CD4-positive, alpha-beta T cell treated with Interleukin-6 at 100 ng/mL for 8 hours (primary cell): ENCODE data around the gene INHBA.

Experiments used
- DNase-seq: peaks from one replicate; pipeline ENCODE4 v3.0.0-alpha.2; 2020; ENCODE audit warnings: mixed read lengths, low spot score

The INHBA gene

DNA sequence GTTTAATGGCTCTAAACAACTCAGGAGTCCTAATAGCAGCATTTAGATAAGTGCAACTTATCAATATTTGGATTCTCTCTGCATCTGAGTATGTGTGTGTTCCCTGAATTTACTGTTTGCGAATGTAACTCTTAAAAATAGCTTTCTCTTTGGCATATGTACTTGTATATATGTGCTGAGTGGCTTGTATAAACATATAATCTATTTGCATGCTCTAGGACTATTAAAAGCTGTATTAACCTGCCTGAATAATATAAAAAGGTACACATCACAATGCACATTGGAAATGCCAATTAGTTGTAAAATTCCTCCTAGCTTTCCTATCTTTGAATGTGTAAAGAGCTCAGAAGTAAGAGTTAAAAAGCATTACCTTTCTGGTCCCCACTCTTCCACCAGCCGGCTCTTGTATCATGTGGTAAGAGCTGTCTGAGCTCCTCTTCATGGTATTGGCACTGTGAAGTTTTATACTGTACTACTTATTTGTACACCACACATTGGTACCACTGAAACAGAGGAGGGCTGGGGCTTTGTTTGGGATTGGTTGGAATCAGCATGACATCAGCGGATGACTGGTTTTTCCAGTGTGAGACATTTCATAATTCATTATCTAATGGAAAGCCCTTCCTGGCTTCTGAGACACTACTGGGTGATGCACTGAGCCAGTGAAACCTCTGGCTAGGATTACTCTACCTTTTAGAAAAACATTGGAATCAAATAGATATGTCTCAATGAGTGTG lies at the start of gene INHBA:
Gene INHBA, minus strand, starts transcription at position 456 of the 737 bp plus-strand sequence. CDS start 2,716 bp downstream, outside the sequence.
- DNase-seq: no peak

DNA sequence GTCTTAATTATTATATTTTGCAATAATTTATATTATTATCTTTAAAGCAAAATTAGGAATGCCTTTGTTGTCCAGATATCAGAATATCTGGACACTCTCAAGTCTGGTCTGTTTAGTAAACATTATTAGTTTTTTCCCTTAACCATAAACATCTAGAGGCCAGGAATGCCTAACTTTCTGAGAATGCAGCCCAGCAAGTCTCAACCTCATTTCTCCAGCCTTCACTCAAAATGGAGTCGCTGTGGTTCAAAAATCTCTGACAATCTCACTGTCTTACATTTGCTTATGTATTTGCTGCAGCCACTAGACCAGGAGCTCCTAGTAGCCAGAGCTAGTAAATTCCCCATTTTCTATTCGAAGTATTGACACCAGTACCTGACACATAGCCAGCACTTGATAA lies 49.7 kb upstream of the INHBA start:
- DNase-seq: no peak

DNA sequence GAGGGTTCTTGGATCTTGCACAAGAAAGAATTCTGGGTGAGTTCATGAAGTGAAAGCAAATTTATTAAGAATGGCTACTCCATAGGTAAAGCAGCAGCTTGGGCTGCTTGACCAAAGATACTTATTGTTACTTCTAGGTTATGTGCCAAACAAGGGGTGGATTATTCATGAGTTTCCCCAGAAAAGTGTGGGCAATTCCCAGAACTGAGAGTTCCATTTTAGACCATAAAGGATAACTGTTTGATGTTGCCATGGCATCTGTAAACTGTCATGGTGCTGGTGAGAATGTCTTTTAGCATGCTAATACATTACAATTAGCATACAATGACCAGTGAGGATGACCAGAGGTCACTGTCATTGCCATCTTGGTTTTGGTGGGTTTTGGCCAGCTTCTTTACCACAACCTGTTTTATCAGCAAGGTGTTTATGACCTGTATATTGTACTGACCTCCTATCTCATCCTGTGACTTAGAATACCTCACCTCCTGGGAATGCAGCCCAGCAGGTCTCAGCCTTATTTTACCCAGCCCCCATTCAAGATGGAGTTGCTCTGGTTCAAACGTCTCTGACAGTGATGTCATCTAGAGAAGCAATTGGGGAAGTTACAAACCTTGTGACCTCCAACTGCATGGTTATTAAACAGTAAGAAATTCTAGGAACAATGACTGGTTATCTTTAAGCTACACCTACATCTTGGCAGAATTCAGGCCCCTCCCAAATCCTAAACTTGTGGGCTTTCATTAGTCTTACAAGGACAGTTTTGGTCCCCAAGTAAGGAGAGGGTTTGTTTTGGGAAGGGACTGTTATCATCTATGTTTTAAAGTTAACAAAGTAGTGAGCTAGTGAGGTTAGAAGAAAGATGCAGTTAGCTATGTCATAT lies 48.0 kb upstream of the INHBA start:
- no peak for DNase-seq

DNA sequence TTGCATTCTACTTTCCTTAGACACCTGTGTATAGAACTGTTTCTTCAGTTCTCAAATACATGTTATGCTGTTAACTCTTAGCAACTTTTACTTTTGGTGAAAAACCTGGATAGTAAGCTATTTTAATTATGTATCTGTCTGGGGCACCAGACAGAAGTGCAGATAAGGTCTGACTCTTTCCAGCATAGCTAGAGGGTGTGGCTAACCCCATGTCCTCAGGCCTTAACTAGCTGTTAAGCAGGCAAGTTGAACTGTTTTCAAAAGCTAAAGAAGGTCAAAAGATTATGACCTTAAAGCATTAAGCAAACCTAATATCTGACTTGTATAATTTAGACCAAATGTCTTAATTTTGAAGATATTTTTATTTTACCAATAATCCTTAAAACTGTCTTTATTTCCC lies 45.1 kb upstream of the INHBA start:
- DNase-seq: no peak

DNA sequence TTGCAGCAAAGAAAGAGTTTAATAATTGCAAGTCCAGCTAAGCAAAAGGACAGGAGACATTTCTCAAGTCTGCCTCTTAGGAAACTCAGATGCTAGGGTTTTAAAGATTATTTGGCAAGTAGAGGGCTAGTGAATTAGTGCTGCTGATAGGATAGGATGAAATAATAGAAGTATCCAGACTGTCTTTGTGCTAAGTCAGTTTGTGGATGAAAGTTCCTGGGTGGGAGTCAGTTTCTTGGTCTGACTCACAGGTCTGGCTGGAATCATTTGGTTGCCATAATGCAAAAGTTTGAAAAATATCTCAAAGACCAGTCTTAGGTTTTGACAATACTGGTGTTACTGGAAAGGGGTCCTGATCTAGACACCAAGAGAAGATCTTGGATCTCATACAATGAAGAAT lies 42.6 kb upstream of the INHBA start:
- no peak for DNase-seq

DNA sequence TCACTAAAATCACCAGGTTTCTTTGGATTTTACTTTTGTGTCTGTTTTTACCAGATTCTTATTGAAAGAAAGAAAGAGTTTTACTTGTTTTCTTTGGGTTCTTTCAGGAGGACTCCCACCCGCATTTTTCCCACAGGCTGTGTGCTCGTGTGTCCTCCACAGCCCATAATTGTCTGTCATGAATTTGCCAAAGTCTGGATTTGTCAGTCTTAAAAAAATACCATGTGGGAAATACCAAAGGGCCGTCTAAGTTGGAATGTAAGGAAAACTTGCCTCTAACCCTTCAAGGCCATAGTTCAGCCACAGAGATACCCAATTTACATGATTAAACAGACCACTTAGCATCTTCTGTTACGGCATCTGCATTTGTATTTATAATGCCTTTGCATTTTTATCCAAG lies 41.3 kb upstream of the INHBA start:
- no peak for DNase-seq

DNA sequence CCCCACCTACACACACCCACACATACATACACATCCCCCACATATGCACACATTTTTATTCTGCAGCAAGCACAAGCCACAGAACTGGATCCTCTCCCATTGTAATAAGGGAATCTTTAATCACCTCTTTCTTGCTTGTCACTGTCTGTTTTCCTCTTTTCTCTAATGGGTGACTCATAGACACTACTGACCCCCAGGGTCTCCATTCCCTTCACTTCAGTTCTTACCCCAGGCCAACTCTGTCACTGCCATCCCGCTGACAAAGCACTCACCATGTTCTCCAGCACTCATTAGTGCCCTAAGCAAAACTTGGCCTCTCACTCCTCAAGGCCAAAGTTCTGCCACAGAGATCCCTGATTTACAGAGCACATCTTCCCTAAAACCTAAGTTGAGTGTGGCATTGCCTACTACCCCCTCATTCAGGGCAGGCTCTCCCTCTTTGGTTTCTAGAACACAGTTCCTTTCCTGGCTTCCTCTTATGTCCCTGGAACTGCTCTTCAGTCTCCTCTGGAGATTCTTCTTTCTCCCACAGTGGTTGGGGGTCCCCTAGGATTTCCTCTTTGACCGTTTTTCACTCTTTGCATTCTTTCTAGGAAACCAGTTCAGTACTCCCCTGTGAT lies 39.6 kb upstream of the INHBA start:
- DNase-seq: no peak

DNA sequence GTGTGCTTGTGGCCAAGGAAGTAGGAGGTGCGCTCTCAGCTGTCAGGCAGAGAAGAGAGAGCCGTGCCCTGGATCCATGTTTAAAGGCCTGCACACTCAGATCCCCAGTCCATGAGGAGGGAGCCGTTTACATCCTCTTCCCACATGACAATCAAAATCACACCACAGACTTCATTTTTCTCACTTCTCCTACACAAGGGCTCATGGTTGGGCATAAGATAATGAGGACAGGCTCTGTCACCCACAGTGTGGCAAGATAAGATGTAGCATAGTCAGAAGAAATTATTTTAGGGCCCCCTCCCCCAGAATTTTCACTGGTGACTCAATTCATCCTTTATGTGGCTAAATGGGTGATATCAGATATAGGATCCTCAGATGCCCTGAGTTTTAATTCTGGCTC lies 35.9 kb upstream of the INHBA start:
- DNase-seq: no peak

DNA sequence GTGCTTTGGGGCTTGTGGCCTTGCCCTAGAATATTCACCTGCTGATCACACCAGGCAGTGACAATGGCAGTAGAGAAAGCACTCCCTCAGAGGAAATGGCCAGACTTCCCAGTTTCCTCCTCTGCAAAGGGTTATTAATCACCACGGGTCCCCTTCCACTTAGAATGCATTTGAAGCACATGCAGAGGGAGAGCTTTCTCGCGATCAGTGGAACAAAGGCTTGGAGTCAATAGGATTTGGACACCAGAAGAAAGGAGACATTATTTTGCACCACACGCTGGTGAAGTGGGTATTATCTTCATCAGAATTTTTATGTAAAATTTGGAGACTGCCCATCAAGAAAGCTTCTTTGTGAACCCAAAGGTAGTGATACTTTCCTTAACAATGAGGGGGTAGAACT lies 35.4 kb upstream of the INHBA start:
- no peak for DNase-seq

DNA sequence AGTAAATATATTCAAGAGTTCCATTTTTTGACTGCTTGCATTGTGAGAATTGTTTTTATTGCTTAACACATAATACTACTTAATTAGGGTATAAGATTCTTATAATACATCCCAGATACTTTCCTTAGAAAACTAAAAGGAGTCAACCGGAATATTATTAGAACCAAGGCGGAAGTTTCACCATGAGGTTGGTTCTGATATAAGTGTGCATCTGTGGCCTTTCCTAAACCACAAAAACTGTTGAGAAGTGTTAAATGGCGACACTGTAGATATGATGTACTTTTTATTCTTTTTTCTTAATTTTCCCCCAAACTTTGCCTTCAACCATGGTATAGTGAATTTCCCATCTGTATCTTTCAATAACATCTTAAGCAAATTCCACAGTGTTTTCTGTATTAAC lies 32.3 kb upstream of the INHBA start:
- no peak for DNase-seq

DNA sequence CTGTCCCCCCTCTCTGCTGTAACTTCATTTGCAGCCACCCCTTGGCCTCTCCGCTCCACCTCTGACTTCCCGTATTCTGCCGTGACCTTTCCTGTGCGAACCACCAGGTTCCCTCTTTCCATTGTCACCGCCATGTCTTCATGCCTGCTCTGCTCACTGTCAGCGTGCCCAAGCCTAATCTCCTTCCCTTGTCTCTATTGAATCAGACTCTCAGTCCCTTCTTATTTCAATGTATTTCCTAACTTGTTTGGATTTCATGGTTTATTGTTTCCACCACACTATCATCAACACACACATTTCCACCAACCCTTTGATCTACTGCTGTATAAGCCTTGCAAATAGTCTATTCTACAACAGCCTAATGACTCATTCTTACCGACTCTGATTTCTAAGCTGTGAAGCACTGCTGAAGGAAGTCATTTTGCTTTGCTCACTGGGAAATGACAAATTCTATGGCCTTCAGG lies 30.0 kb upstream of the INHBA start:
- no peak for DNase-seq

DNA sequence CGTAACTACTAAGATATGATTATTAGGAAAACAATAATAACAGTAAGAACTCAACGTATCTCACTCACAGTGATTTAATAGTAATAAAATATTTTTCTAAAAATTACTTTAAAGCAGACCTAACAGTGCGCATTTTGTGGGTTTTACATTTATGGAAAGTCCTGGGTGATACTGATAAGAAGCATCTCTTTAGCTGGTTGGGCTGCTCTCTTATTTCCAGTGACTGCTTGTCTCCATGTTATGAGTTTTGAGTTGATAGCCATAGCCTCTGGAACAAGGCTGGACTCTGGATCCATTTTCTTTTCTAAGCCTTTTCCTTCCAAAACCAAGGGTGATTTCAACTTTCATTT lies 29.5 kb upstream of the INHBA start:
- no peak for DNase-seq

DNA sequence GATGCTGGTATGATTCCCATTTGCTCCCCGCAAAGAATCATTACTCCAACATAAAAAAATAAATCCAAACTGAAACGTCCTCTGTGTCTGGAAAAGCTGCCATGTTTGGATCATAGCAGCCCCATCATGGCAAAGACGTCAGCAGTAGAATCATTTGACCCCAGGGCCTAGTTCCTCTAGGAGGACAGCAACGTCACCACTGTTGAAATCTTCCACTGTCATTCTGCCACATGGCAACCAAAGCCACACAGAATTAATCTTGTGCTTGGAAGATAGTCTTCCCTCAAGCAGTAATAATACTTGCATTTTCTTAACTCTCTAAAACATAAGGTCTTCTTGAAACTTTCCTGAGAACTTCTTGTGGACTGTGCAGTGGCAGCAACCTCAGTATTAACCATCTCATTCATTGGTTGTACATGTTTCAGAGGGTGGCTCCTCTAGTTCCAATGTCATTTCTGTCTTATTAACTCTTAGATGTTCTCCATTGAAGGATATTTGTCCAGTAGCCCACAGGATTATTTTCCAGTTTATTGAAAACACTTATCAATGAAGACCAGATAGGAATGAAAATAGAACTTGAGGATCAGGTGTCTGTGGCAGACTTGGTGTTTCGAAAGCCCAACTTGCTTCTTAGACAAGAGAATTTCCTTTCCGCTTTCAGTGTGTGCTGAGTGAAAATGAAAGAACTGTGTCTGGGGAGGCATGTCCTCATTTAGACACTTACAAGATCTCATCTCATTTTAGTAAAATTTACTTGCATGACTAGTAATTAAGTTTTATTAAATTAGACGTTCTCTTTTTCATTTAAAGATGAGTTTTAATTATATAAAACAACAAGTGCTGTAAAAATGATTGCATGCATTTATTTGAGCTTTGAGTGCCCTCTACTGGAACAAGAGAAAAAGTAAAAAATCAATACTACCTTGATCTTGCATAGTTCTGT lies 28.9 kb upstream of the INHBA start:
- no peak for DNase-seq

DNA sequence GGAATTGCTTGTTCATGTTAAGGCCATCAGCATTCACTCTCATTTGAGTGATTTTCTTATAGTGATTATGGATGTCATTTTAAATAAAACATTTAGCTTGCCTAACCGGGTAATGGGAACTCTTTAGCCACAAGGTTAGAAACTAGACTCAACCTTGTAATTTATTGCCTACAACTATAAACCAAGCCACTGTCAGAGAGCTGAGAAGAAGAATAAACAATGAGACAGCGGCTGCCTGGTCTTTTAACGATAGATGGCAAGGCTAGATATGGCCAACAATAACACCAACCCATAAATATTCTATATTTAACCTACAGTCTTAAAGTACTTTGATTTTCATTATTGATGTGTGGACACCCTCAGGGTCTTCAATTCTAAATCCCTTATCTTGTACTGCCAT lies 27.8 kb upstream of the INHBA start:
- DNase-seq: no peak

DNA sequence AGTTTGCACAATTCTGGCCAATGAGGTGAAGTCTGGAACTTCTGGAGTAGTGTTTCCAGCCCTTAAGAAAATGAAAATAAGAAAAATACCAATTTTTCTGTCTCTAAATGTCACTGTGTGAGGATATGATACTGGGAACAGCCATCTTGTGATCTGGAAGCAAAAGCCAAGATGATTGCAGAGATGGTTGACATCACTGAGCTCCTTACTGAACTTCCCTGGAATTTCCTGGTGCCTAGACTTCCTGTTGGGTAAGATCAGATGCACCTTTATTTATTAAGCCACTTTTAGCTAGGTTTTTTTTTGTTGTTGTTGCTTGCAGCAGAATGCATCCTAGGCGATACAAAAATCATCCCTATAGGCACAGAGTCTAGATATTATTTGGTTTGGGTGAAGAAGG lies 27.3 kb upstream of the INHBA start:
- no peak for DNase-seq

DNA sequence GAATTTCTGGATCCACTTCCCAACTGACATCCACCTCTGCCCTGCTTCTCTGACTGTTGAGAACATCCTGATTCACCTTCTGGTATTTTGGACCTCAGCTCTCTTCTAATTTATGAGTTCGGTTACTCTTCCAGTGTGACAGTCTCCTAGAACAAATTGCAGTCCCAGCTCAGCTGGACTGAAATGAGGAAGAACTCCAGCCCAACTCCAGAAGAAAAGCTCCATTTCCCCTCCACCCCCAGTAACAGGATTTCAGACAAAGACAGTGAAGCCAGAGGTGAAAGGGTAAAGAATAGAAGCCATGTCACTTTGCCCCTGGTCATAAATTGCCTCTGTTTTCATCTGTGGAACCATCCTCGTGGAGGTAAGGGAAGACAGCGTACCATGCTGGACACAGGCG lies 26.2 kb upstream of the INHBA start:
- no peak for DNase-seq

DNA sequence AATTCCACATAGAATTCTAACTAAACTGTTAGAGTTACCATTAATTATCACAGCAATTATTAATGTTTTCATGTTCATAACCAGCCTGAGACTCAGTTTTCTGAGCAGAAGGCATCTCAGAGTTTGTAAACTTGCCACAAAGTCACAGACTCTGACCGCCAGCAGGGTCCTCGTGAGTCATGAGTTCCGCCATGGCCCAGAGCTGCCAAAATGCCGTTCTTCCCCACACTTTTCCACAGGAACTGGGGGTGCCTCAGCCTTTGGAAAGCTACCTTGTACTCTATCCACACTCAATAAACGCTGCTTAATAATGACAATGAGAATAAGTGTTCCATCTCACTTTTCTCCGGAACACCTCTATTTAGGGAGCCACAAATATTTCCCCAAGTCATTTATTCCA lies 22.1 kb upstream of the INHBA start:
- DNase-seq: no peak

DNA sequence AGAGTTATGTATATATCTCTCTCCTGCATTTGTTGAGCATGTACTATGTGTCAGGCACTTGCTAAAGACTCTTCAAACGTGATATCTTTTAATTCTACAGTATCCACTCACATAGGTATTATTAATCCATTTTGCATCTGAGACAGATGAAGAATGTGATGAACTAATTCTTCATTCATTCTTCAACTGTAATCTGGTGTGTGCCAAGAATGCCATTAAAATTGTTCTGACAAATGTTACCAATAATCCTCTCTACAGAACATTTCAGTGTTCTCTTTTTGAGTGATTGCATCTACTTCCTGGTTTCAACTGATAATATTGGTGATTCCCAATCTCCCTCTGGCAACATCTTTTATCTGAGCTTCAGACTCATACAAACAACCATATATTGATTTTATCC lies 18.0 kb upstream of the INHBA start:
- no peak for DNase-seq

DNA sequence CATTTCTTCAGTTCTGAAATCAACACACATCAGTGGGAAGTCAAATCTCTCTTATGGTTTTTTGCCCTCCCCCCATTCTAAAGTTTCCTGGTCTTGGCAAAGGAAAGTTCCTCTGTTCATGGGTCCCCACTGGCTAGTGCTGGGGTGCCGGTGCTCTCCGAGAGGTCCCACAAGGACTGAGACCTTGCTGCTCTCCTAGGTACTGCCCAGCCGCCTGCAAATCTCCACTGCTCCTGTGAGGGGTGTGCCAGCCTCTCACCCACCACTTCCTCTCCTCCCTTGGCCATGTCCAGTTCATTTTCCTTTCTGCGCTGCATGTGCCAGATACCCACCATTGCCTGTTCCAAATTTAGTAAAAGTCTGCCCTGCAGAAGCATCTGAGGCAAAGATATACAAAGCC lies 17.2 kb upstream of the INHBA start:
- DNase-seq: no peak

DNA sequence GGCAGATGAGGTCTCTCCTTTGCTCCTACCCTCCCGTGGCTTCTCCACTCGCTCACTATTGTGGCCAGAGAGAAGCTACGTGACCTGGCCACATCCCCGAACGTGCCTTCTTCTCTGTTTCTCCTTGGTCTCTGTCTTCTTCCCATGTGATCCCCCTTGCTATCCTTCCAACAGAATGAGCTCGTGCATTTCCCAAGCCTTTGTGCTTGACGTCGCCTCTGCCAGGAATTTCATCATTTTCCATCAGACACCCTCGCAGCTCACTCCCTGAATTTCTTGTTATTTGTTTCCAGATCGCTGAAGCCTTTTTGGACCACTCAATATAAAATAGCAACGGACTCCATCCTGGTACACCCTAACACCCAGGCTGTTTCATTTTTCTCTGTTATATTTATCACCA lies 13.8 kb upstream of the INHBA start:
- DNase-seq: no peak

DNA sequence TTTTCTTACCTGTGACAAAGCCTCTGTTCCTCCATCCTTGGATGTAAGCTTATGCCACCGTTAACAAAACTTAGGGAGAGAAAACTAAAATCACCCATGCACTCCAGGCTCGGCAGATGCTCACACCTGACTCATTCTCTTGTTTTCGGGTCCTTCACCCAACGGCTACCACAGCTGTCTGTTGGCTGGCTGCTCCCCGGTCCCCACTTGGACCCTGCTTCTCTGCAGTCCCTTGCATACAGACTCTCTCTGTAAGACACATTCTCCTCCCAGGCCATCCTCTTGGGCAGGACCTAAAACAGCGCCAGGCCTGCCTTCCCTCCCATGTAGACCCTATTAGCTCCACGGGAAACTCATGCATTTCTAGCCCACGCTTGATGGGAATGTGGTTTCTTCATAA lies 12.1 kb upstream of the INHBA start:
- no peak for DNase-seq
